GM06990 (cell line): ENCODE results near the gene OTUB2.

Experiments used
- DNase-seq: peaks from one replicate; pipeline ENCODE4 v3.0.0-alpha.2; 2011; ENCODE audit not compliant: insufficient read length; ENCODE audit errors: extremely low read depth
- H3K27me3 ChIP-seq: replicated peaks from 2 replicates; pipeline ENCODE4 v1.6.0; 2011; ENCODE audit warnings: low read length; ENCODE audit not compliant: control insufficient read depth, insufficient read depth
- H3K36me3 ChIP-seq: 2 replicates; pipeline ENCODE4 v1.5.1; 2011; ENCODE audit warnings: low read length; ENCODE audit not compliant: control insufficient read depth, insufficient read depth
- H3K4me3 ChIP-seq: replicated peaks from 2 replicates; pipeline ENCODE4 v1.5.1; 2011; ENCODE audit warnings: low read depth, mild to moderate bottlenecking, control low read depth, low read length
- CTCF ChIP-seq: IDR thresholded peaks from 2 replicates; pipeline ENCODE4 v1.5.1; 2011; ENCODE audit warnings: low read length, control low read depth, mild to moderate bottlenecking, inconsistent platforms; ENCODE audit not compliant: insufficient read depth, poor library complexity, severe bottlenecking

Gene OTUB2

GRCh38 chr14:94080621-94081385, 54.7 kb downstream of the OTUB2 start, which contains the start of the genes DDX24 and IFI27L1:
TSS of gene DDX24 (minus strand) at chr14:94081202. CDS start at chr14:94079742, 1,460 bp downstream.
TSS of gene IFI27L1 (plus strand) at chr14:94081310. CDS start at chr14:94096938, 15,628 bp downstream.
- TF ChIP-seq CTCF = no peak
- H3K27me3 ChIP-seq = no peaks in the 10 kb centered on the region
- peak; percentile 95 for DNase-seq
- peaks cover 1% of the 10 kb centered on the region for H3K36me3 ChIP-seq
- peak within 1 kb of the TSS; percentile 90 for H3K4me3 ChIP-seq

- Histone ChIP-seq H3K36me3 (peaks cover 1% of the 10 kb centered on the region), H3K27me3 (no peaks in the 10 kb centered on the region), H3K4me3 (peak overlapping the region; percentile 90)
- TF ChIP-seq CTCF = no peak
- DNase-seq = no peak
Observed at GRCh38 chr14:94081386-94081820, 55.3 kb downstream of the OTUB2 start.

GRCh38 chr14:94087891-94088290, 61.8 kb downstream of the OTUB2 start:
- no peak overlapping the region for H3K4me3 ChIP-seq
- no peaks in the 10 kb centered on the region for H3K27me3 ChIP-seq
- no peak for TF ChIP-seq CTCF
- no peaks in the 10 kb centered on the region for H3K36me3 ChIP-seq
- DNase-seq = no peak

GRCh38 chr14:94088516-94088915, 62.4 kb downstream of the OTUB2 start:
- TF ChIP-seq CTCF = no peak
- no peak overlapping the region for H3K4me3 ChIP-seq
- no peaks in the 10 kb centered on the region for H3K36me3 ChIP-seq
- DNase-seq = no peak
- no peaks in the 10 kb centered on the region for H3K27me3 ChIP-seq

GRCh38 chr14:94089479-94089878, 63.3 kb downstream of the OTUB2 start:
- H3K36me3 ChIP-seq = no peaks in the 10 kb centered on the region
- no peak for DNase-seq
- H3K4me3 ChIP-seq = no peak overlapping the region
- no peak for TF ChIP-seq CTCF
- no peaks in the 10 kb centered on the region for H3K27me3 ChIP-seq

- Histone ChIP-seq H3K27me3 (no peaks in the 10 kb centered on the region), H3K36me3 (no peaks in the 10 kb centered on the region), H3K4me3 (no peak overlapping the region)
- no peak for TF ChIP-seq CTCF
- DNase-seq = no peak
Observed at GRCh38 chr14:94093418-94093817, 67.3 kb downstream of the OTUB2 start.
